ENCODE measurements around the gene KLF13.

DNA sequence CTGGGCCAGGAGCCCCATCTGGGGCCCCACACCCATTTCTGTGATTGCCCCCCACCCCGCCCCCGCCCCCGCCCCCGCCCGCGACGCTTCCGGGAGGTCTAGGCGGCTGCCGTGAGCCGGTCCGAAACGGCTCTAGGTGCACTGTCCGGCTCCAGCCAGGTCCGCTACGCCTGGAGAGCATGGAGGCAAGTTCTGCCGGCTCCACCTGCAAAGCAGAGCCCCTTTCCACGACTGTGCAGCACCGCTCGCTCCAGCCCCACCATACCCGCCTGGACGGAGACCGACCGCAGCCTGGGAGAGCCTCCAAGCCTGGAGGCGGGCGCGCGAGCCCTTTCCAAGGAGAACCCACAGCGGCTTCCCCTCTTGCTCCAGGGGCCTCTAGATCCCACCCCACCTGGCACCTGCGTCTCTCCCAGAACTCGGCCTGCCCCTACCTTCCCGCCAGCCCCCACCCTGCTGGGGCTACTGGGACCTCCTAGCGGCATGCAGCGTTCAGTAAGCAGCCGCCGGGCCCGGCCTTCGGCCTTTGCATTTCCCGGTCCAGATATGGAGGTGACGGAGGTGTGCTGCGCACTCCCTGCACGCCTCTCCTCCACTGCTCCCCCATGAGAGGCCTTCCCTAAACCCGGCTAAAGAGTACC is 66.2 kb downstream of the KLF13 start:
- TF ChIP-seq CTCF (IDR thresholded peaks at IDR 0.05) (no peak), POLR2AphosphoS5 (IDR thresholded peaks at IDR 0.05; ENCODE audit: insufficient read depth in 1 of 2, low read depth in 1 of 2) (no peak)

Measured in vagina (tissue), 2 donors.